AG10803 (cell line): ENCODE results near the gene C16orf78.

Source experiments
- DNase-seq: peaks from one replicate; pipeline ENCODE4 v3.0.0; 2010; ENCODE audit warnings: low read depth
- H3K4me3 ChIP-seq: 2 replicates; pipeline ENCODE4 v1.5.1; 2011; ENCODE audit warnings: mild to moderate bottlenecking, low read length, control low read depth
- TF ChIP-seq, protein P1 (sequence below): conservative IDR thresholded peaks from 2 replicates; pipeline ENCODE4 v1.5.1; 2011; ENCODE audit warnings: mild to moderate bottlenecking, low read length, control low read depth, inconsistent platforms

The C16orf78 gene

DNA sequence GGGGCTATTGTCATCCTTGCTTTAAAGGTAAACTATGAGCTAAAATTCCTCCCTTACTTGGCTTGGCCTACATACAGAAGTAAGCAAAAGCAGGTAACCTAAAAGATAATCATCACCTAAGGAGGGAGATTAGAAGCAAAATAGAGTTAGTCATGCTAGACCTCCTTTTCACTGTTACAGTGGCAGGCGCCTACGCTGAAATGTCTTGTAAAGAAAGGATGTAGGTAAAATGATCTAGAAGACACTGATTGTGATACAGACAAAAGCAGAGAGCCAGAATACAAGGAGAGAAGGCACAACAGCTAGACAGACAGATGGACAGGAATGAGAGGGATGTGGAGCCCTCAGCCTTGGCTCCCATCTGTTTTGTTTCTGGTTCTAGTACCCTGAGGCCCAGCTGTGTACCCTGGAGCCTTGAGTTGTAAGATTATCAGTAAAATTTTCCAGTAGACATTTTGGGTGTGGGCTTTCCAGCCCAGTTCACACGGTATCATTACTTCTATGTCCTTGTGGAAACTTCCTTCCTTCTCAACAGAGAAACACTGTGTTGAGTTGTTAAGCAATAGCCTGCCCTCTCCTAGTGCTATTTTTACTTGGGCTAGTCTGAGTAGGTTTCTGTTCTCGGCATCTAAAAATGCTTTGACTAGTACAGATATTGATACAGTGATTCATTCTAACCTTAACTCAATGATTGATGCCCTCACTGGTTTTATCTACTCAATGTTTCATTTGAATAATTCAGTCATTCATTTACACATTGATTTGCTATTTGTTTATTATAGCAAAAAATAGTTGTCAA lies 7.7 kb upstream of the C16orf78 start:
- TF ChIP-seq, protein P1, sequence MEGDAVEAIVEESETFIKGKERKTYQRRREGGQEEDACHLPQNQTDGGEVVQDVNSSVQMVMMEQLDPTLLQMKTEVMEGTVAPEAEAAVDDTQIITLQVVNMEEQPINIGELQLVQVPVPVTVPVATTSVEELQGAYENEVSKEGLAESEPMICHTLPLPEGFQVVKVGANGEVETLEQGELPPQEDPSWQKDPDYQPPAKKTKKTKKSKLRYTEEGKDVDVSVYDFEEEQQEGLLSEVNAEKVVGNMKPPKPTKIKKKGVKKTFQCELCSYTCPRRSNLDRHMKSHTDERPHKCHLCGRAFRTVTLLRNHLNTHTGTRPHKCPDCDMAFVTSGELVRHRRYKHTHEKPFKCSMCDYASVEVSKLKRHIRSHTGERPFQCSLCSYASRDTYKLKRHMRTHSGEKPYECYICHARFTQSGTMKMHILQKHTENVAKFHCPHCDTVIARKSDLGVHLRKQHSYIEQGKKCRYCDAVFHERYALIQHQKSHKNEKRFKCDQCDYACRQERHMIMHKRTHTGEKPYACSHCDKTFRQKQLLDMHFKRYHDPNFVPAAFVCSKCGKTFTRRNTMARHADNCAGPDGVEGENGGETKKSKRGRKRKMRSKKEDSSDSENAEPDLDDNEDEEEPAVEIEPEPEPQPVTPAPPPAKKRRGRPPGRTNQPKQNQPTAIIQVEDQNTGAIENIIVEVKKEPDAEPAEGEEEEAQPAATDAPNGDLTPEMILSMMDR = no peak
- no peak for DNase-seq
- H3K4me3 ChIP-seq = no peak overlapping the region

DNA sequence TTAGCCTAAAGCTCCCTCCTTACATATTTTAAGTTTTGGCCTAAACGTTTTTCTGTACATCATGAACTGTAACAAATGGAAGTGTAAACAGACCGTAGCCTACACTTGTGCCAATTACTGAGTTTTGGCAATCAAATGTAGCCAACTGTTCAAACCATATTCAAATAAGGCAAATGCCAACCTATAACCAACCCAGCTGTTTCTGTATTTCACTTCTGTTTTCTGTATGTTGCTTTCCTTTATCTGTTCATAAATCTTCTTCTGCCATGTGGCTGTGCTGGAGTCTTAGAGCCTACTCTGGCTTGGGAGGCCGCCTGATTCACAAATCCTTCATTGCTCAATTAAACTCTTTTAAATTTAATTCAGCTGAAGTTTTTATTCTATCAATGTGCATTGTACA lies 6.9 kb upstream of the C16orf78 start:
- TF ChIP-seq, protein P1 = no peak
- DNase-seq = no peak
- no peak overlapping the region for H3K4me3 ChIP-seq

DNA sequence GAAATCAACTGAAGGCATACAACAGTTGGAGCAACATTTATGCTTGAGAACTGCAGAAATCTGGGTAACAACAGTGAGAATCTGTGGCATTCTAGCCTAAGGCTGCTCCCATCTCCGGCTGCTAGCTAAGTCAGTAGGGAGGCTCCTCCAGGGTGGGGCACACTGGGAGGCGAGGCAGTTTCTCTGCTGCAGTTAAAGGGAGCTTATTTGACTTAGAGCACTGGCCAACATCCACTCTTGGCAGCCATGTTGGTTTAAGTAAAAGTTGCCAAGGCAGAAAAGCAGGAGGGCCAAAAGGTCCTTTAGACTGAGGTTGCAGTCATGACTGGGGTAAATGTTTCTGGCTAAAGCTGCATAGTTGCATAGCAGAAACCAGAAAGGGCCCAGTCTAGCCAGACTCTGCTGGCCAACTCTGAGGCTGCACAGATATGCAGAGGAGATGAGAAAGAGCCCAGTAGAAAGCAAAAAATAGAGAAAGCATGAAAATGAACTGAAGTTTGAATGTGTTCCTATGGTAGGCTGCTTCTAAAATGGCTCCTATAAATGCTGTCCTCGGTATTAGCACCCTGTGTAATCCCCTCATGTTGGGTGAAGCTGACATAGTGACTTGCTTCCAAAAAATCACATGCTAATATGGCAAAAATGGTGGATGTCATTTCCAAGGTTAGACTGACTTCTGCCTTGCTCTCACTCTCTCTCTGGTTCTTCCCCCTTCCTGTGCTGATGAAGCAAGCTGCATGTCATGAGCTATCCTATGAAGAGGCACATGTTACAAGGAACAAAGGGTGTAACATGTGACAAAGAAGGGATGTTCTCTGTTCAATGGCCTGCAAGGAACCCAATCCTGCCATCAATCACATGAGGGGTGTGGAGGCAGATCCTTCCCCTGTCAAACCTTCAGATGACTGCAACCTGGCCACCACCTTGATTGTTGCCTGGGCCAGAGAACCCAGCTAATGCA lies 3.7 kb upstream of the C16orf78 start:
- no peak for DNase-seq
- no peak overlapping the region for H3K4me3 ChIP-seq
- TF ChIP-seq, protein P1 = no peak

DNA sequence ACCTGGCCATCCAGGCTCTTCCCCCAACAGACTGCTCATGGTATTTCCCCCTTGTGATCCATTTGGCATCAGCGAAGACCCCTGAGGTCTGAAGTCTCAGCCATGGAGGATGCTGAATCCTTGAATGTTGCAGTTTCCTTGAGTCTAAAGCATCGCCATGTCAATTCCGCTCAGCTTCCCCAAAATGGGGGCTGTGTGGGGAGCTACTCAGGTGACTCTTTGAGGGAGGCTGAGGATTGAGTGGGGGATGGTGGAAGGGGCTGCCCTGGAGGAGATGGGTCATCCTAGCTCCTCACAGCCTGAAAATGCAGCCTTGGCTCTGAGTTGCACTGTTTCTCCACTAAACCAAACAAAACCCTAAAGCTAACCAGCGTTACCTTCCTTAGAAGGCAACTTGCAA lies 2.6 kb downstream of the C16orf78 start:
- no peak for DNase-seq
- H3K4me3 ChIP-seq = no peak overlapping the region
- TF ChIP-seq, protein P1 = no peak

DNA sequence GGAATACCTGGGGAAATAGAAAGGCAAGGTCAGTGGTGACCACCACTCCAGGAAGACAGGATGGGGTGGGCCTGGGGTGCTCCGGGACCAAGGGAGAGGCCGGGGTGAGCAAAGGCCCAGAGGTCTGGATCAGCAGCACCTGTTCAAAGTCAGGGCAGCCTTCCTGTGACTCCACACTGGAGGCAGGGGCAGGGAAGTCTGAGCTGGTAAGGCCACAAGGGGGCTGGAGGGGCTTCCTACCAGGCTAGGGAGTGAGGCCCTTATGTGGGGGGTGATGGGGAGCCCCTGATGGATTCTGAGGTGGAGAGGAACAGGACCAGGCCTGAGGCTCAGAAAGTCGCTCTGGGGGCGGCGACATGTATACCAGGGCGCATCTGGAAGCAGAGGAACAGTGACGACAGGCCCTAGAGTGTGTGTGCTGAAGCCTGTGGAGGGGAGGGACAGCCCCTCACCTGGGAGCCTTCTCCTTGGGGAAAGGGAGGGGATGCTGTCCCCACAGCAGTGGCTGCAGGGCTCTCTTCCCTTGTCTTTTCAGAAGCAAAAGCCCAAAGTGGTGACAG lies 3.7 kb downstream of the C16orf78 start:
- H3K4me3 ChIP-seq = no peak overlapping the region
- TF ChIP-seq, protein P1 = no peak
- DNase-seq = no peak

DNA sequence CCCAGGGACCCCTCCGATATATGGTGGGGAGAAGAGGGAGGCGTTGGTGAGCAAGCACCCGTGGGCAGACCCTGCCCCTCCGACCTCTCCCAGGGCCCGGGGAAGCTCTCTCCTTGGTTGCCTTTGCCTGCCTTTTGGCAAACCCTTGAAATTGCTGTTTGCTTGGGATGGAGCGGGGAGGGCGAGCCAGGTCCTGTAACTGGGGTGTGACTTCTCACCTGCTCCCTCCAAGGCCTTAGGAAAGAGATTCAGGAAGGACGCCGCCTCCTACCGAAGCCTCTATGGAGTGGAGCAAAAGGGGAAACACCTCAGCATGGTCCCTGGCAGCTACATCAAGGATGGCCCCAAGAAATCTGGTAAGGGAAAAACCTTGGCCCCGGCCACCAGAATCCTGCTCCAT lies 4.6 kb downstream of the C16orf78 start:
- DNase-seq = no peak
- no peak overlapping the region for H3K4me3 ChIP-seq
- TF ChIP-seq, protein P1 = no peak
